DMS 273 treated with DMSO at 0.1 percent for 48 hours (cell line): ENCODE data around the gene DHCR24.

Source experiments
- DNase-seq: peaks from one replicate; lab custom pipeline; 2025; lab: John Stamatoyannopoulos, UW

Gene DHCR24

GRCh38 chr1:54844564-54844963 lies 42.4 kb downstream of the DHCR24 start:
- no peak for DNase-seq

GRCh38 chr1:54843449-54843848 lies 43.5 kb downstream of the DHCR24 start:
- no peak for DNase-seq

GRCh38 chr1:54842963-54843362 lies 44.0 kb downstream of the DHCR24 start:
- no peak for DNase-seq

- no peak for DNase-seq
Observed at GRCh38 chr1:54842206-54842915, 44.6 kb downstream of the DHCR24 start.

GRCh38 chr1:54839824-54840223 lies 47.2 kb downstream of the DHCR24 start:
- DNase-seq, result no peak

GRCh38 chr1:54838565-54839180 lies 48.3 kb downstream of the DHCR24 start:
- DNase-seq, result no peak

- no peak for DNase-seq
Observed at GRCh38 chr1:54837002-54837853, 49.8 kb downstream of the DHCR24 start.

- no peak for DNase-seq
Observed at GRCh38 chr1:54836594-54836993, 50.4 kb downstream of the DHCR24 start.

GRCh38 chr1:54835970-54836369 lies 51.0 kb downstream of the DHCR24 start:
- DNase-seq, result no peak

GRCh38 chr1:54835131-54835898 lies 51.7 kb downstream of the DHCR24 start:
- DNase-seq, result no peak

- DNase-seq, result no peak
Observed at GRCh38 chr1:54834007-54834541, 52.9 kb downstream of the DHCR24 start.

GRCh38 chr1:54833121-54833520 lies 53.9 kb downstream of the DHCR24 start:
- DNase-seq, result no peak

GRCh38 chr1:54826226-54826816 lies 60.7 kb downstream of the DHCR24 start:
- DNase-seq, result no peak

- no peak for DNase-seq
Observed at GRCh38 chr1:54825696-54826095, 61.3 kb downstream of the DHCR24 start.

GRCh38 chr1:54823670-54824069 lies 63.3 kb downstream of the DHCR24 start:
- DNase-seq, result no peak

- no peak for DNase-seq
Observed at GRCh38 chr1:54819733-54820132, 67.3 kb downstream of the DHCR24 start.

- no peak for DNase-seq
Observed at GRCh38 chr1:54819195-54819536, 67.8 kb downstream of the DHCR24 start.

- no peak for DNase-seq
Observed at GRCh38 chr1:54818461-54819194, 68.4 kb downstream of the DHCR24 start.

GRCh38 chr1:54816951-54817350 lies 70.0 kb downstream of the DHCR24 start:
- no peak for DNase-seq

GRCh38 chr1:54816130-54816529 lies 70.9 kb downstream of the DHCR24 start:
- no peak for DNase-seq
